CD14-positive monocyte (primary cell): ENCODE results near the gene WDR44. TPM values are rescaled to one million over a fixed set of nuclear protein-coding genes. Genes with fewer than 3 reads are reported as not detected.

Source experiments
- DNase-seq, 3 donors: peaks; one replicate each; pipeline ENCODE4 v3.0.0-alpha.2; 2011 to 2022
- H2AFZ ChIP-seq: 2 replicates; pipeline ENCODE4 v1.6.0; 2012; ENCODE audit warnings: mild to moderate bottlenecking, low read depth, low read length, inconsistent platforms; ENCODE audit not compliant: insufficient read depth, poor library complexity, severe bottlenecking
- H3K27ac ChIP-seq, 2 donors: 1 replicate in 1 of 2; 2 replicates in 1 of 2; pipeline ENCODE4 v1.5.1; 2012 to 2013; ENCODE audit warnings: low read length in 2 of 2, control low read depth in 1 of 2, inconsistent platforms in 1 of 2, low read depth in 1 of 2, mild to moderate bottlenecking in 1 of 2
- H3K27me3 ChIP-seq, 2 donors: one replicate each; pipeline versions ENCODE4 v1.6.0 to v1.6.1; 2011 to 2013; ENCODE audit warnings: low read length in 2 of 2; ENCODE audit not compliant: control insufficient read depth in 2 of 2, insufficient read depth in 2 of 2
- H3K36me3 ChIP-seq, 2 donors: replicated peaks in 1 of 2; 1 replicate in 1 of 2; 2 replicates in 1 of 2; pipeline versions ENCODE4 v1.5.1 to v1.6.1; 2012 to 2013; ENCODE audit warnings: low read length in 2 of 2, control low read depth in 1 of 2, inconsistent platforms in 1 of 2, mild to moderate bottlenecking in 1 of 2; ENCODE audit not compliant: insufficient read depth in 2 of 2, control insufficient read depth in 1 of 2
- H3K4me1 ChIP-seq, 2 donors: 1 replicate in 1 of 2; 2 replicates in 1 of 2; pipeline versions ENCODE4 v1.5.1 to v1.6.1; 2012 to 2013; ENCODE audit warnings: low read length in 2 of 2, control low read depth in 1 of 2, inconsistent platforms in 1 of 2, mild to moderate bottlenecking in 1 of 2, moderate library complexity in 1 of 2; ENCODE audit not compliant: insufficient read depth in 2 of 2, control insufficient read depth in 1 of 2
- H3K4me2 ChIP-seq: replicated peaks from 2 replicates; pipeline ENCODE3; 2012; ENCODE audit warnings: low read length, moderate library complexity, mild to moderate bottlenecking; ENCODE audit not compliant: poor library complexity, severe bottlenecking; ENCODE audit errors: extremely low read depth
- H3K4me3 ChIP-seq, 3 experiments: fragments of 200-600 bp in 1 of 3; sonication (generic) in 1 of 3; replicated peaks in 1 of 3; 1 replicate in 2 of 3; 2 replicates in 1 of 3; pipeline ENCODE4 v1.5.1; 2011 to 2013; ENCODE audit warnings: low read length in 3 of 3, mild to moderate bottlenecking in 3 of 3, control low read depth in 2 of 3, low read depth in 2 of 3, inconsistent platforms in 1 of 3, moderate library complexity in 1 of 3
- H3K79me2 ChIP-seq: 2 replicates; pipeline ENCODE4 v1.6.0; 2012; ENCODE audit warnings: mild to moderate bottlenecking, control low read depth, inconsistent platforms, low read length, moderate library complexity; ENCODE audit not compliant: insufficient read depth
- H3K9ac ChIP-seq: 2 replicates; pipeline ENCODE4 v1.6.0; 2017; ENCODE audit warnings: low read length, mild to moderate bottlenecking; ENCODE audit not compliant: insufficient read depth, poor library complexity, severe bottlenecking
- H3K9me3 ChIP-seq, 2 donors: replicated peaks in 1 of 2; 1 replicate in 1 of 2; 2 replicates in 1 of 2; pipeline versions ENCODE4 v1.5.1 to v1.6.1; 2012 to 2013; ENCODE audit warnings: low read length in 2 of 2, control low read depth in 1 of 2; ENCODE audit not compliant: control insufficient read depth in 1 of 2, insufficient read depth in 1 of 2
- H4K20me1 ChIP-seq: 2 replicates; pipeline ENCODE4 v1.6.0; 2012; ENCODE audit warnings: mild to moderate bottlenecking, low read length, control low read depth, moderate library complexity; ENCODE audit not compliant: insufficient read depth
- H3K27ac Mint-ChIP-seq, 7 donors: one replicate each; pipeline ENCODE4 v1.8.0; 2020; ENCODE audit warnings: mild to moderate bottlenecking in 7 of 7, mixed read lengths in 7 of 7, moderate library complexity in 6 of 7, inconsistent platforms in 2 of 7
- H3K27me3 Mint-ChIP-seq, 3 donors: one replicate each; pipeline ENCODE4 v1.8.0; 2021 to 2022; ENCODE audit warnings: low read depth in 3 of 3, mild to moderate bottlenecking in 3 of 3, mixed read lengths in 3 of 3, moderate library complexity in 3 of 3, inconsistent platforms in 1 of 3
- H3K36me3 Mint-ChIP-seq, 2 donors: one replicate each; pipeline ENCODE4 v1.8.0; 2020; ENCODE audit warnings: mixed read lengths in 2 of 2, inconsistent platforms in 1 of 2, mild to moderate bottlenecking in 1 of 2
- H3K4me1 Mint-ChIP-seq: one replicate; pipeline ENCODE4 v1.8.0; 2020; ENCODE audit warnings: mild to moderate bottlenecking, mixed read lengths
- H3K4me3 Mint-ChIP-seq, 2 donors: one replicate each; pipeline ENCODE4 v1.8.0; 2020; ENCODE audit warnings: mild to moderate bottlenecking in 2 of 2, mixed read lengths in 2 of 2, moderate library complexity in 1 of 2
- H3K9me3 Mint-ChIP-seq, 7 donors: one replicate each; pipeline ENCODE4 v1.8.0; 2020 to 2022; ENCODE audit warnings: mixed read lengths in 7 of 7, mild to moderate bottlenecking in 6 of 7, moderate library complexity in 6 of 7, inconsistent platforms in 2 of 7
- WGBS: methylation state at CpG from one replicate; pipeline ENCODE4 v1.1.5; 2013; ENCODE audit warnings: missing lambda C conversion rate; ENCODE audit not compliant: insufficient coverage; 5-methylcytosine and 5-hydroxymethylcytosine counted together
- intact Hi-C, 2 donors: fragments of 100-400 bp; cut with micrococcal nuclease; formaldehyde crosslinking; loops; one replicate each; pipeline versions ENCODE4 v1.15.0 to v1.15.1; 2023
- polyA plus RNA-seq, 3 donors: library from polyadenylated mRNA; depleted of rRNA in 1 of 3; unstranded in 2 of 3; stranded (reverse) in 1 of 3; fragments of 300-500 nt in 2 of 3; fragments of >200 nt in 1 of 3; fragmentation: Illumina TruSeq in 2 of 3; gene quantifications; 1 replicate in 2 of 3; 2 replicates in 1 of 3; pipeline ENCODE4 v1.2.3, GENCODE V29; 2012 to 2021
- TF ChIP-seq, protein P1 (sequence below): fragments of 200-600 bp; IDR thresholded peaks from one replicate; pipeline ENCODE4 v1.8.0; 2022; ENCODE audit warnings: antibody characterized with exemption, mild to moderate bottlenecking

Gene WDR44
- polyA plus RNA-seq, 3 donors: 5.1 to 7.1 (median 5.5) TPM

DNA sequence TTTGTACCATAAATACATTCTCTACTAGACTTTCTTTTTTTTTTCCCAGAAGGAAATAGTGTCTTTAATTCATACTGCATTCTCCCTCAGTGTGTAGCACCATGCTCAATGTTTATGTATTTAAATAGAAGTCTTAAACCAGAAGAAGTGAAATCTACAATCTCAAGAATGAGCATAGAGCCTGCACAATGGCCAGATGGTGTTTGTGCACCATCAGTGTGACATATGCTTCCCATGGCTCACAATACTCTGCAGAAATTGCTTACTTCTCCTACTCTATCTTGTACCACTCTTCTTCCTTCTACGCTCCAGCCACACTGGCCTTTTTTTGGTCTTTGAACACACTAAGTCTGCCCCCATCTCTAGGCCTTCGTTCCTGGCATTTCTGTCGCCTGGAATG is 147.1 kb downstream of the WDR44 start:
- Histone ChIP-seq H3K4me1 (peaks cover 10 to 13% of the 10 kb centered on the region in 2 donors), H3K79me2 (peaks cover 22% of the 10 kb centered on the region), H3K9me3 (no peaks in the 10 kb centered on the region), H3K36me3 (no peaks in the 10 kb centered on the region), H3K4me3 (no peak overlapping the region), H2AFZ (no peak overlapping the region), H3K4me2 (no peak overlapping the region), H3K9ac (no peak overlapping the region), H4K20me1 (peaks cover 7% of the 10 kb centered on the region), H3K27me3 (no peaks in the 10 kb centered on the region), H3K27ac (no peak overlapping the region)
- no peak overlapping the region for H3K4me3 Mint-ChIP-seq
- no peaks in the 10 kb centered on the region for H3K36me3 Mint-ChIP-seq
- no peak for DNase-seq
- no peak overlapping the region for H3K27ac Mint-ChIP-seq
- intact Hi-C loops: loop anchor here in 1 of 2 donors (10.0 kb wide), 1 partner anchor 62 kb away; no protein-coding TSS in a partner anchor
- peaks cover 0 to 1% (median 0%) of the 10 kb centered on the region in 3 donors for H3K27me3 Mint-ChIP-seq
- peaks cover 0 to 15% (median 0%) of the 10 kb centered on the region in 7 donors for H3K9me3 Mint-ChIP-seq
- 83% methylated on average over 3 of the region's 3 CpGs for WGBS
- H3K4me1 Mint-ChIP-seq: peaks cover 18% of the 10 kb centered on the region
- TF ChIP-seq, protein P1, sequence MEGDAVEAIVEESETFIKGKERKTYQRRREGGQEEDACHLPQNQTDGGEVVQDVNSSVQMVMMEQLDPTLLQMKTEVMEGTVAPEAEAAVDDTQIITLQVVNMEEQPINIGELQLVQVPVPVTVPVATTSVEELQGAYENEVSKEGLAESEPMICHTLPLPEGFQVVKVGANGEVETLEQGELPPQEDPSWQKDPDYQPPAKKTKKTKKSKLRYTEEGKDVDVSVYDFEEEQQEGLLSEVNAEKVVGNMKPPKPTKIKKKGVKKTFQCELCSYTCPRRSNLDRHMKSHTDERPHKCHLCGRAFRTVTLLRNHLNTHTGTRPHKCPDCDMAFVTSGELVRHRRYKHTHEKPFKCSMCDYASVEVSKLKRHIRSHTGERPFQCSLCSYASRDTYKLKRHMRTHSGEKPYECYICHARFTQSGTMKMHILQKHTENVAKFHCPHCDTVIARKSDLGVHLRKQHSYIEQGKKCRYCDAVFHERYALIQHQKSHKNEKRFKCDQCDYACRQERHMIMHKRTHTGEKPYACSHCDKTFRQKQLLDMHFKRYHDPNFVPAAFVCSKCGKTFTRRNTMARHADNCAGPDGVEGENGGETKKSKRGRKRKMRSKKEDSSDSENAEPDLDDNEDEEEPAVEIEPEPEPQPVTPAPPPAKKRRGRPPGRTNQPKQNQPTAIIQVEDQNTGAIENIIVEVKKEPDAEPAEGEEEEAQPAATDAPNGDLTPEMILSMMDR: no peak

DNA sequence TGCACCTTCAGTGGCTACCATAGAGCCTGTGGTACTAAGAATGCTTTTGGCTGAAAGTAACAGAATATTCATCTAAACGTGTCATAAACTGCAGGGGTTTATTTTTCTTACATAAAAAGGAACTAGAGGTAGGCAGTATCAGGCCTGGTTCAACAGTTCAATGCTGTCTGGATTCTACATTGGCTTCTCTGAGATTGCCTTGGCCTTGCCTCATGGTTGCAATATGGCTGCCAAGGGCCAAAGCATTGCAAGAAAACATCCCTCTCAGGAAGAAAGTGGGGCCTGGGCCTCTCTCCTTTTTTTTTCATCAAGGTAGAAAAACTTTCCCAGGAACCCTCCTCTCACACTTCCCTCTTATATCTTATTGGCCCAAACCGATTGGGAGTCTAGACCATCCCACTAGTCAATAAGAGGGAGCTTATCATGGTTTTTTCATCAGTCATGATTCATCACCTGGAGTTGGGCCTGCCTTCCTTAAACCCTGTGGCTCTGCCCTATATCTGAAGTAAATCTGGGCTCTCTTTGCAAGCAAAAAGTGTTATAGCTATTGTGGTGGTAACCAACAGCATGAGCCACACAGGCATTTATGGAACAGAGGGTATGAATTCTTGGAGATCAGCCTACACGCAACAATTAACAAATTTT is 147.9 kb downstream of the WDR44 start:
- Mint-ChIP-seq H3K27ac (no peak overlapping the region), H3K9me3 (peaks cover 0 to 15% (median 0%) of the 10 kb centered on the region in 7 donors), H3K36me3 (peaks cover 0 to under 1% of the 10 kb centered on the region in 2 donors), H3K4me3 (no peak overlapping the region), H3K4me1 (peaks cover 23% of the 10 kb centered on the region), H3K27me3 (peaks cover 0 to 1% (median 0%) of the 10 kb centered on the region in 3 donors)
- H3K36me3 ChIP-seq: no peaks in the 10 kb centered on the region
- no peak overlapping the region for H3K27ac ChIP-seq
- H3K4me3 ChIP-seq: no peak overlapping the region
- H3K27me3 ChIP-seq: no peaks in the 10 kb centered on the region
- H3K4me1 ChIP-seq: peaks cover 17 to 21% of the 10 kb centered on the region in 2 donors
- intact Hi-C loops: loop anchor here in 1 of 2 donors (10.0 kb wide), 1 partner anchor 61 kb away; no protein-coding TSS in a partner anchor
- TF ChIP-seq, protein P1: no peak
- no peak for DNase-seq
- H3K9ac ChIP-seq: no peak overlapping the region
- no peaks in the 10 kb centered on the region for H3K9me3 ChIP-seq
- H4K20me1 ChIP-seq: peaks cover 8% of the 10 kb centered on the region
- peaks cover 30% of the 10 kb centered on the region for H3K79me2 ChIP-seq
- no CpG with 5 or more reads among the region's 3 CpGs for WGBS
- H2AFZ ChIP-seq: no peak overlapping the region
- no peak overlapping the region for H3K4me2 ChIP-seq
